H1 (cell line): Measurements from ENCODE around the gene MICOS13. TPM values are rescaled to one million over a fixed set of nuclear protein-coding genes. Genes with fewer than 3 reads are reported as not detected.

Experiments
- PHF8 ChIP-seq: fragments of 200-600 bp; sonication (generic); conservative IDR thresholded peaks from 2 replicates; pipeline ENCODE4 v1.7.1; 2012; ENCODE audit warnings: low read depth, mild to moderate bottlenecking, inconsistent platforms, low read length, moderate library complexity
- POLR2A ChIP-seq, 2 experiments: IDR thresholded peaks; 1 replicate in 1 of 2; 2 replicates in 1 of 2; pipeline ENCODE4 v1.6.1; 2011; ENCODE audit warnings: low read depth in 2 of 2, low read length in 2 of 2, mild to moderate bottlenecking in 2 of 2; ENCODE audit errors: control extremely low read depth in 1 of 2
- RAD21 ChIP-seq, 2 experiments: IDR thresholded peaks in 1 of 2; conservative IDR thresholded peaks in 1 of 2; 2 replicates each; pipeline ENCODE4 v1.6.1; 2011; ENCODE audit warnings: low read depth in 2 of 2, low read length in 2 of 2, improper control_type of control experiment in 1 of 2, inconsistent platforms in 1 of 2, mild to moderate bottlenecking in 1 of 2, moderate library complexity in 1 of 2
- RBBP5 ChIP-seq: IDR thresholded peaks from 2 replicates; pipeline ENCODE4 v1.7.1; 2012; ENCODE audit warnings: low read depth, mild to moderate bottlenecking, inconsistent platforms, low read length, moderate library complexity, borderline replicate concordance
- TAF1 ChIP-seq: IDR thresholded peaks from 2 replicates; pipeline ENCODE4 v1.6.1; 2011; ENCODE audit warnings: mild to moderate bottlenecking, low read depth, low read length
- TAF7 ChIP-seq: optimal IDR thresholded peaks from 2 replicates; pipeline ENCODE3; 2011; ENCODE audit warnings: low read depth, mild to moderate bottlenecking, inconsistent platforms, low read length, moderate library complexity, borderline replicate concordance
- polyA plus RNA-seq, 7 experiments: library from polyadenylated mRNA; depleted of rRNA in 3 of 7; stranded (reverse) in 5 of 7; unstranded in 2 of 7; fragments of >200 nt in 5 of 7; fragments of 200-250 nt in 2 of 7; gene quantifications; 1 replicate in 5 of 7; 2 replicates in 1 of 7; 4 replicates in 1 of 7; pipeline versions ENCODE4 v1.2.1 to v1.2.3, GENCODE V29; 2011 to 2013; ENCODE audit warnings: missing spikeins in 2 of 7, mixed read lengths in 2 of 7
- total RNA-seq: library from RNA; stranded (reverse); fragmentation: NEBNext Ultra II Directional; extraction: Animal tissue kit (Norgen Biotek cat#: 25700); gene quantifications from 2 replicates; pipeline ENCODE4 v1.2.1, GENCODE V29; 2021

MICOS13 gene
- total and polyA plus RNA-seq, 2 of the 8 experiments (the other 6 are each of a cell fraction or from before 2014, with no cell fraction given) = 17.3 to 36.1 TPM

DNA sequence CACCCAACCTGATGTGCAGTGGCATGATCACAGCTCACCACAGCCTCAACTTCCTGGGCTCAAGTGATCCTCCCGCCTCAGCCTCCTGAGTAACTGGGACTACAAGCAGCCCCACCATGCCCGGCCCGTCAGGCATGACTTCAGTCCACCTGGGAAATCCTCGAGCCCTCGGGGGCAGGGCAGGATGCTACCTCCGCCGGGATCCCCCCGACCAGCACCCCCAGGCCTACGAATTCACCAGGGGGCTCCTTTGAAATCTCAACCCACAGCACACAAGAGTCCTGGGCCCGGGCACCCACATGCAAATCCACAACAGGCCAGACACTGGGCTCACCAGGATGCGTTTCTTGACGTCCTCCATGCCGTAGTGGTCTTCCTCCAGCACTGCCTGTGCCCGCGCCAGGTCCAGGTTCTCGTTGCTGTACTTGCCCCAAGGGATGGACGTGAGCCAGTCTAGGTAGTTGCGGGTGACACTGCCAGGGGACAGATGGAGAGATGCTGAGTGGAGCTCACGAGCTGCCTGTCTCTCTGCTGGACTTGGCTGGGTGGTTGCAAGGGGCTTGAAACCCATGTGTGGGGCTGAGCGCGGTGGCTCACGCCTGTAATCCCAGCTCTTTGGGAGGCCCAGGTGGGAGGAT, 20.3 kb upstream of the MICOS13 start (continued):
- TF ChIP-seq PHF8 (no peak), POLR2A (IDR thresholded peaks at IDR 0.05; ENCODE audit: control extremely low read depth in 1 of 2, low read depth in 2 of 2, low read length in 2 of 2) (no peak), RBBP5 (no peak), RAD21 (IDR thresholded peaks at IDR 0.05 in 1 of 2, conservative IDR thresholded peaks at IDR 0.05 in 1 of 2; ENCODE audit: low read depth in 2 of 2, low read length in 2 of 2) (no peak), TAF7 (no peak), TAF1 (no peak)
